ENCODE measurements around the gene SLC30A2. TPM values are rescaled to one million over a fixed set of nuclear protein-coding genes. Genes with fewer than 3 reads are reported as not detected.

SLC30A2 gene
- total RNA-seq, 1 experiment from 2014 or later: 0.07 TPM

- no peak overlapping the region for H3K4me3 ChIP-seq (ENCODE audit: low read length)
- H3K9ac ChIP-seq (ENCODE audit: low read length): no peak overlapping the region
- H3K27me3 ChIP-seq (ENCODE audit: low read length): no peaks in the 10 kb centered on the region
- H3K79me2 ChIP-seq (ENCODE audit: low read length): no peaks in the 10 kb centered on the region
- no peaks in the 10 kb centered on the region for H3K36me3 ChIP-seq (ENCODE audit: low read depth, low read length)
- H4K20me1 ChIP-seq (ENCODE audit: low read length): no peaks in the 10 kb centered on the region
- H3K27ac ChIP-seq (ENCODE audit: low read length): no peak overlapping the region
- ChIA-PET POLR2A (ENCODE audit: unreplicated experiment) (no interaction called here), CTCF (no interaction called here)
- H3K4me2 ChIP-seq (ENCODE audit: low read length): no peak overlapping the region
- intact Hi-C loops (cut with micrococcal nuclease): no loop called here
- no peak overlapping the region for H2AFZ ChIP-seq (ENCODE audit: low read length)
- TF ChIP-seq, protein P1, sequence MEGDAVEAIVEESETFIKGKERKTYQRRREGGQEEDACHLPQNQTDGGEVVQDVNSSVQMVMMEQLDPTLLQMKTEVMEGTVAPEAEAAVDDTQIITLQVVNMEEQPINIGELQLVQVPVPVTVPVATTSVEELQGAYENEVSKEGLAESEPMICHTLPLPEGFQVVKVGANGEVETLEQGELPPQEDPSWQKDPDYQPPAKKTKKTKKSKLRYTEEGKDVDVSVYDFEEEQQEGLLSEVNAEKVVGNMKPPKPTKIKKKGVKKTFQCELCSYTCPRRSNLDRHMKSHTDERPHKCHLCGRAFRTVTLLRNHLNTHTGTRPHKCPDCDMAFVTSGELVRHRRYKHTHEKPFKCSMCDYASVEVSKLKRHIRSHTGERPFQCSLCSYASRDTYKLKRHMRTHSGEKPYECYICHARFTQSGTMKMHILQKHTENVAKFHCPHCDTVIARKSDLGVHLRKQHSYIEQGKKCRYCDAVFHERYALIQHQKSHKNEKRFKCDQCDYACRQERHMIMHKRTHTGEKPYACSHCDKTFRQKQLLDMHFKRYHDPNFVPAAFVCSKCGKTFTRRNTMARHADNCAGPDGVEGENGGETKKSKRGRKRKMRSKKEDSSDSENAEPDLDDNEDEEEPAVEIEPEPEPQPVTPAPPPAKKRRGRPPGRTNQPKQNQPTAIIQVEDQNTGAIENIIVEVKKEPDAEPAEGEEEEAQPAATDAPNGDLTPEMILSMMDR (conservative IDR thresholded peaks at IDR 0.05; ENCODE audit: low read depth, low read length): no peak
- no peak for TF ChIP-seq EZH2phosphoT487 (IDR thresholded peaks at IDR 0.05; ENCODE audit: borderline replicate concordance, low read length)
- no peak for TF ChIP-seq EZH2 (IDR thresholded peaks at IDR 0.05; ENCODE audit: low read length, unreplicated experiment)
- DNase-seq (no peak), ATAC-seq (no peak)
- BruUV-seq (replicated peaks): no TSS peak
- no peaks in the 10 kb centered on the region for H3K9me3 ChIP-seq (ENCODE audit: low read length)
- H3K9me2 ChIP-seq (replicated peaks; ENCODE audit: low read length): no peaks in the 10 kb centered on the region
- H3F3A ChIP-seq (ENCODE audit: low read length, unreplicated experiment): no peaks in the 10 kb centered on the region
- H3K4me1 ChIP-seq (ENCODE audit: insufficient read depth, low read length): peaks cover 17% of the 10 kb centered on the region; the same call in 1 of the 2 replicates
These were observed 38.2 kb upstream of the SLC30A2 start for GRCh38 chr1:26084091-26084561.

GRCh38 chr1:26083208-26083607 is 37.3 kb upstream of the SLC30A2 start:
- Histone ChIP-seq H3K36me3 (ENCODE audit: low read depth, low read length) (no peaks in the 10 kb centered on the region), H3K79me2 (ENCODE audit: low read length) (no peaks in the 10 kb centered on the region), H3K27ac (ENCODE audit: low read length) (no peak overlapping the region), H3K9me3 (ENCODE audit: low read length) (no peaks in the 10 kb centered on the region), H3K9me2 (replicated peaks; ENCODE audit: low read length) (no peaks in the 10 kb centered on the region), H2AFZ (ENCODE audit: low read length) (no peak overlapping the region), H3F3A (ENCODE audit: low read length, unreplicated experiment) (no peaks in the 10 kb centered on the region), H3K4me2 (ENCODE audit: low read length) (0 out of 2 replicates have a peak overlapping the region, but pooled peaks have one; percentile 16), H3K4me3 (ENCODE audit: low read length) (no peak overlapping the region), H3K4me1 (ENCODE audit: insufficient read depth, low read length) (peaks cover 27% of the 10 kb centered on the region), H3K27me3 (ENCODE audit: low read length) (no peaks in the 10 kb centered on the region), H4K20me1 (ENCODE audit: low read length) (no peaks in the 10 kb centered on the region), H3K9ac (ENCODE audit: low read length) (no peak overlapping the region)
- DNase-seq: peak; percentile 52
- peak; percentile 57 for ATAC-seq
- intact Hi-C loops (cut with micrococcal nuclease): no loop called here
- POLR2A ChIA-PET (ENCODE audit: unreplicated experiment): no interaction called here
- no peak for TF ChIP-seq EZH2 (IDR thresholded peaks at IDR 0.05; ENCODE audit: low read length, unreplicated experiment)
- no peak for TF ChIP-seq EZH2phosphoT487 (IDR thresholded peaks at IDR 0.05; ENCODE audit: borderline replicate concordance, low read length)
- TF ChIP-seq, protein P1 (conservative IDR thresholded peaks at IDR 0.05; ENCODE audit: low read depth, low read length): no peak
- BruUV-seq (replicated peaks): no TSS peak
- CTCF ChIA-PET: interaction anchor here (0.9 kb wide), 1 partner anchor 334 kb away, joined by 4 read pairs; no protein-coding TSS in a partner anchor

DNA sequence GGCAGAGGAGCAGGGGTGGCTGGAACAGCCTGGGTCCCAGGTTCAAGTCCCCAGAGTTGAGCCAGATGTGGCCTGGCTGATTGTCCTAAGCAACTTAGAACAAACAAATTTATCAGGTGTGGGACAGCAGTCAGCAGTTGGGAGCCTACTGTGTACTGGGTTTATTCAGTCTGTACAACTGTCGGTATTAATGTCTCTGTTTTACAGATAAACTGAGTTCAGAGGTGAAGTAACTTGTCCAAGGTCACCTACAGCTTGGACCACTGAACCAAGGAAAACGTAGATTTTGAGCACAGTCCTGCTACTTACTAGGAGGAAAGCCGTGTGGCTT is 36.1 kb upstream of the SLC30A2 start:
- Histone ChIP-seq H3K36me3 (ENCODE audit: low read depth, low read length) (no peaks in the 10 kb centered on the region), H3K4me3 (ENCODE audit: low read length) (no peak overlapping the region), H2AFZ (ENCODE audit: low read length) (no peak overlapping the region), H3F3A (ENCODE audit: low read length, unreplicated experiment) (no peaks in the 10 kb centered on the region), H3K27me3 (ENCODE audit: low read length) (no peaks in the 10 kb centered on the region), H3K27ac (ENCODE audit: low read length) (no peak overlapping the region), H3K9ac (ENCODE audit: low read length) (no peak overlapping the region), H3K4me1 (ENCODE audit: insufficient read depth, low read length) (peaks cover 29% of the 10 kb centered on the region), H3K9me2 (replicated peaks; ENCODE audit: low read length) (no peaks in the 10 kb centered on the region), H4K20me1 (ENCODE audit: low read length) (no peaks in the 10 kb centered on the region), H3K4me2 (ENCODE audit: low read length) (no peak overlapping the region), H3K79me2 (ENCODE audit: low read length) (no peaks in the 10 kb centered on the region), H3K9me3 (ENCODE audit: low read length) (no peaks in the 10 kb centered on the region)
- ChIA-PET CTCF (no interaction called here), POLR2A (ENCODE audit: unreplicated experiment) (no interaction called here)
- BruUV-seq (replicated peaks): no TSS peak
- no peak for DNase-seq
- no peak for ATAC-seq
- intact Hi-C loops (cut with micrococcal nuclease): no loop called here
- TF ChIP-seq EZH2 (IDR thresholded peaks at IDR 0.05; ENCODE audit: low read length, unreplicated experiment) (no peak), EZH2phosphoT487 (IDR thresholded peaks at IDR 0.05; ENCODE audit: borderline replicate concordance, low read length) (no peak)
- TF ChIP-seq, protein P1 (conservative IDR thresholded peaks at IDR 0.05; ENCODE audit: low read depth, low read length): no peak

Measured in PC-3 (cell line).